Measurements from ENCODE around the gene LASP1.

Gene LASP1

GRCh38 chr17:38889745-38890409, 20.0 kb downstream of the LASP1 start:
- DNase-seq, result no peak

- no peak for DNase-seq
Observed at GRCh38 chr17:38890410-38890746, 20.5 kb downstream of the LASP1 start.

- DNase-seq, result no peak
Observed at GRCh38 chr17:38891441-38891840, 21.6 kb downstream of the LASP1 start.

- no peak for DNase-seq
Observed at GRCh38 chr17:38892083-38892482, 22.2 kb downstream of the LASP1 start.

- DNase-seq, result no peak
Observed at GRCh38 chr17:38892620-38893019, 22.8 kb downstream of the LASP1 start.

GRCh38 chr17:38893113-38893512, 23.3 kb downstream of the LASP1 start:
- DNase-seq, result no peak

- no peak for DNase-seq
Observed at GRCh38 chr17:38893607-38894006, 23.7 kb downstream of the LASP1 start.

- DNase-seq, result no peak
Observed at GRCh38 chr17:38894276-38894675, 24.4 kb downstream of the LASP1 start.

GRCh38 chr17:38896346-38896954, 26.6 kb downstream of the LASP1 start:
- no peak for DNase-seq

- no peak for DNase-seq
Observed at GRCh38 chr17:38897176-38897575, 27.3 kb downstream of the LASP1 start.

- no peak for DNase-seq
Observed at GRCh38 chr17:38897671-38898290, 27.9 kb downstream of the LASP1 start.

GRCh38 chr17:38898291-38898679, 28.4 kb downstream of the LASP1 start:
- no peak for DNase-seq

- DNase-seq, result no peak
Observed at GRCh38 chr17:38898812-38899348, 29.0 kb downstream of the LASP1 start.

- no peak for DNase-seq
Observed at GRCh38 chr17:38899421-38899820, 29.6 kb downstream of the LASP1 start.

- DNase-seq, result no peak
Observed at GRCh38 chr17:38900978-38901656, 31.3 kb downstream of the LASP1 start.

GRCh38 chr17:38903404-38903803, 33.5 kb downstream of the LASP1 start:
- no peak for DNase-seq

- no peak for DNase-seq
Observed at GRCh38 chr17:38904892-38905291, 35.0 kb downstream of the LASP1 start.

GRCh38 chr17:38905375-38905774, 35.5 kb downstream of the LASP1 start:
- no peak for DNase-seq

GRCh38 chr17:38906460-38907228, 36.8 kb downstream of the LASP1 start:
- DNase-seq, result no peak

- DNase-seq, result no peak
Observed at GRCh38 chr17:38907930-38908675, 38.2 kb downstream of the LASP1 start.

GRCh38 chr17:38908676-38909181, 38.9 kb downstream of the LASP1 start:
- DNase-seq, result no peak

- no peak for DNase-seq
Observed at GRCh38 chr17:38910325-38910724, 40.5 kb downstream of the LASP1 start.

Data from retina (tissue), 1 donor.